Immature natural killer cell (primary cell): Measurements from ENCODE around the gene RGS1. TPM values are rescaled to one million over a fixed set of nuclear protein-coding genes. Genes with fewer than 3 reads are reported as not detected.

Experiments
- DNase-seq, 3 donors: peaks; one replicate each; pipeline ENCODE4 v3.0.0; 2022; ENCODE audit warnings: mixed read lengths in 1 of 3
- H3K27ac Mint-ChIP-seq, 6 donors: one replicate each; pipeline ENCODE4 v1.8.0; 2020; ENCODE audit warnings: mixed read lengths in 6 of 6, mild to moderate bottlenecking in 5 of 6, inconsistent platforms in 4 of 6, moderate library complexity in 3 of 6
- H3K27me3 Mint-ChIP-seq, 3 donors: one replicate each; pipeline ENCODE4 v1.8.0; 2020 to 2021; ENCODE audit warnings: low read depth in 3 of 3, mild to moderate bottlenecking in 3 of 3, mixed read lengths in 3 of 3, moderate library complexity in 3 of 3, inconsistent platforms in 1 of 3
- H3K36me3 Mint-ChIP-seq, 3 donors: one replicate each; pipeline ENCODE4 v1.8.0; 2020; ENCODE audit warnings: mixed read lengths in 3 of 3, inconsistent platforms in 2 of 3, mild to moderate bottlenecking in 2 of 3
- H3K4me1 Mint-ChIP-seq, 2 donors: one replicate each; pipeline ENCODE4 v1.8.0; 2020; ENCODE audit warnings: inconsistent platforms in 2 of 2, mild to moderate bottlenecking in 2 of 2, mixed read lengths in 2 of 2, moderate library complexity in 1 of 2
- H3K4me3 Mint-ChIP-seq, 5 donors: one replicate each; pipeline ENCODE4 v1.8.0; 2020; ENCODE audit warnings: mild to moderate bottlenecking in 5 of 5, mixed read lengths in 5 of 5, inconsistent platforms in 3 of 5, moderate library complexity in 3 of 5
- H3K9me3 Mint-ChIP-seq, 6 donors: one replicate each; pipeline ENCODE4 v1.8.0; 2020; ENCODE audit warnings: mild to moderate bottlenecking in 6 of 6, mixed read lengths in 6 of 6, inconsistent platforms in 4 of 6, moderate library complexity in 3 of 6
- polyA plus RNA-seq, 3 donors: library from polyadenylated mRNA; unstranded; fragments of 300-500 nt; fragmentation: Illumina TruSeq; gene quantifications; one replicate each; pipeline ENCODE4 v1.2.3, GENCODE V29; 2021

The RGS1 gene
- polyA plus RNA-seq, 3 donors from 2014 or later: 35.5 to 51.9 (median 35.7) TPM

DNA sequence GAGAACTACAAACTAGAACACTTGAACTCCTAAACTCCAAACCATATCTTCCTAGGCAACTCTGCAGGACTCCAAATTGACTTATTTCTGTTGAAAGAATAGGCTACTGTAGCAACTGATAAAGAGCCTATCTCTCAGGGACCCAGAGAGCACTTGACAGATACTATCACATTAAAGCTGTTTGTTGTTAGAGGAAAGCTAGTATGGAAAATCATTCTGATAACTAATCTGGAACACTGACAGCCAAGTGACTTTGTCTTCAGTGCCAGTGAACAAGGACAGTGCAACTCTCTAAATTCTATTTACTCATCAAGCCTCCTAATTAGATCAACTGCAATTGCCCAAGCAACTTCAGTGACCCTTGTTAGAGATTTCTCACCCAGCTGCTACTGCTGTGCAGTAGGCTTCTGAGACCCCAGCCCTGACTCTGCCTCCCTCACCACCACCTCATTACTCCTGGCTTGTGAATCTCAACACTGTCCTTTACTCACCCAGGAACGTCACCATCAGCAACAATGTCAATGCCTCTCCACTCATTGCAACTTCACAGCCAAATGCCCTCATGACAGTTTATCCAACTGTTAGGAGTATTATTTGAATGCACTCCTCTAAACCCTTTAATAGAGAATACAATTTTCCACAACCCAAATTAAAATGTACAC lies 53.0 kb downstream of the RGS1 start:
- Mint-ChIP-seq H3K9me3 (no peaks in the 10 kb centered on the region), H3K27me3 (peaks cover 1 to 9% (median 4%) of the 10 kb centered on the region in 3 donors), H3K36me3 (no peaks in the 10 kb centered on the region), H3K4me3 (no peak overlapping the region), H3K27ac (no peak overlapping the region), H3K4me1 (no peaks in the 10 kb centered on the region)
- DNase-seq: no peak

DNA sequence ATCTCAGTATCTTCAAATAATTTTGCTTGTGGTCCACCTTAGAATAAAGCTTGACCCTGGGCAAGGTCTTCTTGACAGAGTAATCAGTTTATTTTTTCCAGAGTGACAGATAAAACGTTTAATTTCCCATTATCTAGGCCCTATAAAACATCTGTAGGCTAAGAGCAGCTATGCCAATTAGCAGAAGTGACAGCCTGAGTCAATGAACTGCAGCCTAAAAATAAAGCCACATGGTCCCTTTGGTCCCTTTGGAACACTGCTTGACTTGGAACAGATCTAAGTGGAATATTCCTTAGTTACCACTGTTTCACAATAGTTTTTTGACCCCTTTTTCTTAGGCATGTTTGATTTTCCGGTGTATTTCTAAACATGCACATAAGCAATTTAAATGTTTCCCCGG lies 54.0 kb downstream of the RGS1 start:
- H3K36me3 Mint-ChIP-seq: no peaks in the 10 kb centered on the region
- H3K4me1 Mint-ChIP-seq: no peaks in the 10 kb centered on the region
- no peak overlapping the region for H3K27ac Mint-ChIP-seq
- H3K9me3 Mint-ChIP-seq: no peaks in the 10 kb centered on the region
- H3K4me3 Mint-ChIP-seq: no peak overlapping the region
- H3K27me3 Mint-ChIP-seq: peaks cover 0 to 10% (median 4%) of the 10 kb centered on the region in 3 donors
- DNase-seq: no peak

Other genes with a start within 250 kb of the RGS1 start
- under 1 TPM in 1 of 3 donors, not detected in 2; 0.16 TPM for gene RGS13, start 60.4 kb downstream of the RGS1 start, polyA plus RNA-seq
- 100 to 1,000 TPM in 2 of 3 donors, 10 to 100 TPM in 1; 99.4 to 358 (median 227) TPM for gene RGS2, start 233.3 kb downstream of the RGS1 start, polyA plus RNA-seq